WTC11 (cell line): ENCODE data around the gene NTSR1. TPM values are rescaled to one million over a fixed set of nuclear protein-coding genes. Genes with fewer than 3 reads are reported as not detected.

ENCODE experiments used
- ATAC-seq: fragments of 200-7000 bp; cut with Tn5 transposase; 2 replicates; pipeline ENCODE4 v1.10.0; 2021; ENCODE audit warnings: mild to moderate bottlenecking, moderate library complexity
- CTCF ChIA-PET: fragments of 300-600 bp; sonication (Branson Sonifier 250); formaldehyde crosslinking; loops from one replicate; lab custom pipeline; 2021; ENCODE audit warnings: antibody characterized with exemption; lab: Charles Lee
- POLR2A ChIA-PET: fragments of 350-600 bp; sonication (Branson Sonifier 250); formaldehyde crosslinking; loops from one replicate; lab custom pipeline; 2021; ENCODE audit warnings: antibody characterized with exemption; lab: Charles Lee
- DNase-seq: peaks from one replicate; pipeline ENCODE4 v3.0.0; 2021; ENCODE audit warnings: low spot score
- H3K27ac Mint-ChIP-seq: 2 replicates; pipeline ENCODE4 v1.8.0; 2021; ENCODE audit warnings: mixed read lengths
- H3K27me3 Mint-ChIP-seq: 2 replicates; pipeline ENCODE4 v1.8.0; 2021; ENCODE audit warnings: low read depth, mild to moderate bottlenecking, moderate library complexity, mixed read lengths
- H3K36me3 Mint-ChIP-seq: 2 replicates; pipeline ENCODE4 v1.8.0; 2021; ENCODE audit warnings: mixed read lengths
- H3K4me1 Mint-ChIP-seq: 2 replicates; pipeline ENCODE4 v1.8.0; 2022; ENCODE audit warnings: mixed read lengths
- H3K4me3 Mint-ChIP-seq: 2 replicates; pipeline ENCODE4 v1.8.0; 2021; ENCODE audit warnings: mild to moderate bottlenecking, moderate library complexity, mixed read lengths
- H3K9me3 Mint-ChIP-seq: 2 replicates; pipeline ENCODE4 v1.8.0; 2021; ENCODE audit warnings: mixed read lengths
- CREB1 ChIP-seq: sonication (generic); formaldehyde crosslinking; IDR thresholded peaks from 2 replicates; pipeline ENCODE4 v1.8.0; 2023; ENCODE audit warnings: mild to moderate bottlenecking, missing genetic modification reagents
- CREM ChIP-seq: sonication (generic); formaldehyde crosslinking; IDR thresholded peaks from 2 replicates; pipeline ENCODE4 v1.8.1; 2022; ENCODE audit warnings: mild to moderate bottlenecking, missing genetic modification reagents, moderate library complexity
- GABPB1 ChIP-seq: sonication (generic); formaldehyde crosslinking; IDR thresholded peaks from 2 replicates; pipeline ENCODE4 v1.8.1; 2023; ENCODE audit warnings: mild to moderate bottlenecking, missing genetic modification reagents
- GTF2I ChIP-seq: fragments of 250-450 bp; sonication (Bioruptor Pico); conservative IDR thresholded peaks from 2 replicates; pipeline ENCODE4 v1.4.0; 2021; ENCODE audit warnings: mild to moderate bottlenecking
- JAZF1 ChIP-seq: fragments of 250-450 bp; sonication (Bioruptor Pico); IDR thresholded peaks from 2 replicates; pipeline ENCODE4 v1.9.0; 2021; ENCODE audit warnings: moderate library complexity, mild to moderate bottlenecking, inconsistent platforms
- MXD4 ChIP-seq: fragments of 250-450 bp; sonication (Bioruptor Pico); IDR thresholded peaks from 2 replicates; pipeline ENCODE4 v1.8.0; 2021; ENCODE audit warnings: mild to moderate bottlenecking, moderate library complexity, borderline replicate concordance
- NFATC4 ChIP-seq: fragments of 250-450 bp; sonication (Bioruptor Pico); IDR thresholded peaks from 2 replicates; pipeline ENCODE4 v1.9.0; 2021; ENCODE audit warnings: mild to moderate bottlenecking
- NR3C1 ChIP-seq: sonication (generic); formaldehyde crosslinking; conservative IDR thresholded peaks from 2 replicates; pipeline ENCODE4 v1.8.1; 2023; ENCODE audit warnings: low read depth, mild to moderate bottlenecking, missing genetic modification reagents
- PRRX2 ChIP-seq: fragments of 250-450 bp; sonication (Bioruptor Pico); IDR thresholded peaks from 2 replicates; pipeline ENCODE4 v1.8.0; 2021; ENCODE audit warnings: mild to moderate bottlenecking
- SP1 ChIP-seq: sonication (generic); formaldehyde crosslinking; conservative IDR thresholded peaks from 2 replicates; pipeline ENCODE4 v1.8.1; 2022; ENCODE audit warnings: missing genetic modification reagents
- TCF7 ChIP-seq: sonication (generic); formaldehyde crosslinking; IDR thresholded peaks from 2 replicates; pipeline ENCODE4 v1.8.0; 2022; ENCODE audit warnings: mild to moderate bottlenecking, low read depth, missing genetic modification reagents, moderate library complexity
- TEAD1 ChIP-seq: sonication (generic); formaldehyde crosslinking; IDR thresholded peaks from 2 replicates; pipeline ENCODE4 v1.8.0; 2022; ENCODE audit warnings: mild to moderate bottlenecking, missing genetic modification reagents
- TEAD4 ChIP-seq: sonication (generic); formaldehyde crosslinking; IDR thresholded peaks from 2 replicates; pipeline ENCODE4 v1.8.0; 2022; ENCODE audit warnings: mild to moderate bottlenecking, missing genetic modification reagents
- ZBTB21 ChIP-seq: sonication (generic); formaldehyde crosslinking; IDR thresholded peaks from 2 replicates; pipeline ENCODE4 v1.8.1; 2023; ENCODE audit warnings: mild to moderate bottlenecking, missing genetic modification reagents, borderline replicate concordance
- ZNF219 ChIP-seq: sonication (generic); formaldehyde crosslinking; IDR thresholded peaks from 2 replicates; pipeline ENCODE4 v1.8.0; 2023; ENCODE audit warnings: missing genetic modification reagents, mild to moderate bottlenecking, borderline replicate concordance
- ZNF263 ChIP-seq: sonication (generic); formaldehyde crosslinking; IDR thresholded peaks from 2 replicates; pipeline ENCODE4 v1.8.1; 2022; ENCODE audit warnings: low read depth, mild to moderate bottlenecking, moderate library complexity, missing genetic modification reagents
- total RNA-seq: library from RNA; stranded (reverse); gene quantifications from 3 replicates; pipeline ENCODE4 v1.2.3, GENCODE V29; 2021
- TF ChIP-seq, protein P1 (sequence below): fragments of 250-450 bp; sonication (Bioruptor Pico); IDR thresholded peaks from 2 replicates; pipeline ENCODE4 v1.9.0; 2021; ENCODE audit warnings: mild to moderate bottlenecking
- TF ChIP-seq, protein P2 (sequence below): sonication (generic); formaldehyde crosslinking; IDR thresholded peaks from 2 replicates; pipeline ENCODE4 v1.8.0; 2022; ENCODE audit warnings: mild to moderate bottlenecking, missing genetic modification reagents
- TF ChIP-seq, protein P3 (sequence below): fragments of 250-450 bp; sonication (Bioruptor Pico); IDR thresholded peaks from 2 replicates; pipeline ENCODE4 v1.9.0; 2021; ENCODE audit warnings: mild to moderate bottlenecking, borderline replicate concordance
- TF ChIP-seq, protein P4 (sequence below): sonication (generic); formaldehyde crosslinking; IDR thresholded peaks from 2 replicates; pipeline ENCODE4 v1.8.0; 2023; ENCODE audit warnings: missing genetic modification reagents
- TF ChIP-seq, protein P5 (sequence below): sonication (generic); formaldehyde crosslinking; IDR thresholded peaks from 2 replicates; pipeline ENCODE4 v1.8.1; 2023; ENCODE audit warnings: mild to moderate bottlenecking, moderate library complexity, missing genetic modification reagents

The NTSR1 gene
- total RNA-seq, 1 experiment from 2014 or later = 0.63 TPM

DNA sequence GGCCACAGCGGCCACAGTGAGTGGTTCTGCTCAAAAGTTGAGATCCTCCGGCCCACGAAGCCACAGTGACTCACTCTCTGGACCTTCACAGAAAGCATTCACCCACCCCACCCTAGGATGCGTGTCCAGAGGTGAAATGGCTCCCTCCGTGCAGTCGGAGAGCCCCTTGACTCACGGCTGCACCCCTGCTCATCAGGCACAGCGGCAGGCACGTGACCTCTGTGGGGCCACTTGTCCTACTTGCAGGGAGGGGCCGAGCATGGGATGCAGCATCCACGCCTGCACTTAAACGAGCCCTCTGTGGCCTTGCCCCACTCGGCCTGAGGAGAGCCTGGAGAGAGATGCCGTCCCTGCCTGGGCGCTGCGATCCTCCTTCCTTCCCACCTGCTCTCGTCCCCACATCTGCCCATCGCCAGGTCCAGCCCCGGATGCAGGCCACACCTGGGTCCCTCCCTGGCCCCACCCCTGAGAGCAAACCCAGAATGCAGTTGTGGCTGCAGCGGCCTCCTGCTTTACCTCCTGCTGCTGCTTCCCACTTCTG lies 28.7 kb downstream of the NTSR1 start (continued):
- TF ChIP-seq, protein P1, sequence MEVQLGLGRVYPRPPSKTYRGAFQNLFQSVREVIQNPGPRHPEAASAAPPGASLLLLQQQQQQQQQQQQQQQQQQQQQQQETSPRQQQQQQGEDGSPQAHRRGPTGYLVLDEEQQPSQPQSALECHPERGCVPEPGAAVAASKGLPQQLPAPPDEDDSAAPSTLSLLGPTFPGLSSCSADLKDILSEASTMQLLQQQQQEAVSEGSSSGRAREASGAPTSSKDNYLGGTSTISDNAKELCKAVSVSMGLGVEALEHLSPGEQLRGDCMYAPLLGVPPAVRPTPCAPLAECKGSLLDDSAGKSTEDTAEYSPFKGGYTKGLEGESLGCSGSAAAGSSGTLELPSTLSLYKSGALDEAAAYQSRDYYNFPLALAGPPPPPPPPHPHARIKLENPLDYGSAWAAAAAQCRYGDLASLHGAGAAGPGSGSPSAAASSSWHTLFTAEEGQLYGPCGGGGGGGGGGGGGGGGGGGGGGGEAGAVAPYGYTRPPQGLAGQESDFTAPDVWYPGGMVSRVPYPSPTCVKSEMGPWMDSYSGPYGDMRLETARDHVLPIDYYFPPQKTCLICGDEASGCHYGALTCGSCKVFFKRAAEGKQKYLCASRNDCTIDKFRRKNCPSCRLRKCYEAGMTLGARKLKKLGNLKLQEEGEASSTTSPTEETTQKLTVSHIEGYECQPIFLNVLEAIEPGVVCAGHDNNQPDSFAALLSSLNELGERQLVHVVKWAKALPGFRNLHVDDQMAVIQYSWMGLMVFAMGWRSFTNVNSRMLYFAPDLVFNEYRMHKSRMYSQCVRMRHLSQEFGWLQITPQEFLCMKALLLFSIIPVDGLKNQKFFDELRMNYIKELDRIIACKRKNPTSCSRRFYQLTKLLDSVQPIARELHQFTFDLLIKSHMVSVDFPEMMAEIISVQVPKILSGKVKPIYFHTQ (CRISPR knock-in tag) = no peak

DNA sequence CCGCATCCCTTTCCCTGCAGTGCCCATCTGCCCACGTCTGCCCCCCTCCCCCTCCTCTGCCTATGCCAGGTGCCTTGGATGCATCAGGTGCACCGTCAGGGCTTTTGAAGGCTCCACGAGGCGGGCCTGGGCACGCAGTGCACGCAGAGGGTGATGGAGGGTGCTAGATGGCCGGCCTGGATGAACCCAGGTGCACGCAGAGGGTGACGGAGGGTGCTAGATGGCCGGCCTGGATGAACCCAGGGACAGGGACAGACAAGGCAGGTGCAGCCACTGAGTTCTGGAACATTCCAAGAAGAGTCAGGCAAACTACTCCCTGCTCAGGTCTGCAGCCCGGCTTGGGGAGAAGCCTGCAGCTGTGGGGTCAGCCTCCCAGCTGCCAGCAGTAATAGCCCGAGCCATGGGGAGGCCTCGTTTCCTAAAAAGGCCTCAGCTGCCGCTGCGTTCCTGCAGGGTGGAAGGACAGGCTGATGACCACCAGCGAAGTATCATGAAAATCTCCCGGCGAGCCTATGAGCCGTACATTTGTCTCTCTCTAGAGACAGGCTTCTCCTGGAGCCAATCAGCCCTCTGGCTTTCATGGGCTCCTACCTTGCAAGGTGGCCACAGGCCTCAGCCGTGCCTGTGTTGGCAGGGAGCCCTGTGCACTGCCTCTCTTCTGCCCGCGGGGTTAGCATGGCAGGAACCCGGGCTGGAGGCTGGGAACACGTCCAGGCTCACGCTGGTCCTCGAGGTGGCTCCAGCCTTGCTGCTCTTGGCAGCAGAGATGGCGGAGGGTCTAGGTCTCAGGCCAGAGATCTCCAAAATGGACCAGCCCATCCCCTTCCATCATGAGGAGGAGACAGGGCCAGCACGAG lies 29.6 kb downstream of the NTSR1 start:
- Mint-ChIP-seq H3K4me1 (peaks cover 5% of the 10 kb centered on the region; the same call in 1 of the 2 replicates), H3K9me3 (no peaks in the 10 kb centered on the region), H3K27ac (no peak overlapping the region), H3K4me3 (no peak overlapping the region), H3K36me3 (no peaks in the 10 kb centered on the region)
- POLR2A ChIA-PET = no interaction called here
- peak; percentile 12 for DNase-seq
- no peak for TF ChIP-seq TCF7 (CRISPR knock-in tag)
- TF ChIP-seq ZNF263 (CRISPR knock-in tag) = no peak
- no peak for TF ChIP-seq NFATC4 (CRISPR knock-in tag)
- TF ChIP-seq, protein P2, sequence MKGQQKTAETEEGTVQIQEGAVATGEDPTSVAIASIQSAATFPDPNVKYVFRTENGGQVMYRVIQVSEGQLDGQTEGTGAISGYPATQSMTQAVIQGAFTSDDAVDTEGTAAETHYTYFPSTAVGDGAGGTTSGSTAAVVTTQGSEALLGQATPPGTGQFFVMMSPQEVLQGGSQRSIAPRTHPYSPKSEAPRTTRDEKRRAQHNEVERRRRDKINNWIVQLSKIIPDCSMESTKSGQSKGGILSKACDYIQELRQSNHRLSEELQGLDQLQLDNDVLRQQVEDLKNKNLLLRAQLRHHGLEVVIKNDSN (CRISPR knock-in tag) = no peak
- no peak for TF ChIP-seq GABPB1 (CRISPR knock-in tag)
- no peak for TF ChIP-seq CREM (CRISPR knock-in tag)
- TF ChIP-seq PRRX2 (CRISPR knock-in tag) = no peak
- TF ChIP-seq ZNF219 (CRISPR knock-in tag) = no peak
- TF ChIP-seq TEAD4 = no peak
- no peak for TF ChIP-seq NR3C1
- TF ChIP-seq, protein P3, sequence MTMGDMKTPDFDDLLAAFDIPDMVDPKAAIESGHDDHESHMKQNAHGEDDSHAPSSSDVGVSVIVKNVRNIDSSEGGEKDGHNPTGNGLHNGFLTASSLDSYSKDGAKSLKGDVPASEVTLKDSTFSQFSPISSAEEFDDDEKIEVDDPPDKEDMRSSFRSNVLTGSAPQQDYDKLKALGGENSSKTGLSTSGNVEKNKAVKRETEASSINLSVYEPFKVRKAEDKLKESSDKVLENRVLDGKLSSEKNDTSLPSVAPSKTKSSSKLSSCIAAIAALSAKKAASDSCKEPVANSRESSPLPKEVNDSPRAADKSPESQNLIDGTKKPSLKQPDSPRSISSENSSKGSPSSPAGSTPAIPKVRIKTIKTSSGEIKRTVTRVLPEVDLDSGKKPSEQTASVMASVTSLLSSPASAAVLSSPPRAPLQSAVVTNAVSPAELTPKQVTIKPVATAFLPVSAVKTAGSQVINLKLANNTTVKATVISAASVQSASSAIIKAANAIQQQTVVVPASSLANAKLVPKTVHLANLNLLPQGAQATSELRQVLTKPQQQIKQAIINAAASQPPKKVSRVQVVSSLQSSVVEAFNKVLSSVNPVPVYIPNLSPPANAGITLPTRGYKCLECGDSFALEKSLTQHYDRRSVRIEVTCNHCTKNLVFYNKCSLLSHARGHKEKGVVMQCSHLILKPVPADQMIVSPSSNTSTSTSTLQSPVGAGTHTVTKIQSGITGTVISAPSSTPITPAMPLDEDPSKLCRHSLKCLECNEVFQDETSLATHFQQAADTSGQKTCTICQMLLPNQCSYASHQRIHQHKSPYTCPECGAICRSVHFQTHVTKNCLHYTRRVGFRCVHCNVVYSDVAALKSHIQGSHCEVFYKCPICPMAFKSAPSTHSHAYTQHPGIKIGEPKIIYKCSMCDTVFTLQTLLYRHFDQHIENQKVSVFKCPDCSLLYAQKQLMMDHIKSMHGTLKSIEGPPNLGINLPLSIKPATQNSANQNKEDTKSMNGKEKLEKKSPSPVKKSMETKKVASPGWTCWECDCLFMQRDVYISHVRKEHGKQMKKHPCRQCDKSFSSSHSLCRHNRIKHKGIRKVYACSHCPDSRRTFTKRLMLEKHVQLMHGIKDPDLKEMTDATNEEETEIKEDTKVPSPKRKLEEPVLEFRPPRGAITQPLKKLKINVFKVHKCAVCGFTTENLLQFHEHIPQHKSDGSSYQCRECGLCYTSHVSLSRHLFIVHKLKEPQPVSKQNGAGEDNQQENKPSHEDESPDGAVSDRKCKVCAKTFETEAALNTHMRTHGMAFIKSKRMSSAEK = no peak
- TF ChIP-seq TEAD1 (CRISPR knock-in tag) = no peak
- TF ChIP-seq CREB1 = no peak
- no peak for TF ChIP-seq GTF2I (CRISPR knock-in tag)
- no peak for TF ChIP-seq MXD4
- no peak for TF ChIP-seq ZBTB21
- TF ChIP-seq, protein P4, sequence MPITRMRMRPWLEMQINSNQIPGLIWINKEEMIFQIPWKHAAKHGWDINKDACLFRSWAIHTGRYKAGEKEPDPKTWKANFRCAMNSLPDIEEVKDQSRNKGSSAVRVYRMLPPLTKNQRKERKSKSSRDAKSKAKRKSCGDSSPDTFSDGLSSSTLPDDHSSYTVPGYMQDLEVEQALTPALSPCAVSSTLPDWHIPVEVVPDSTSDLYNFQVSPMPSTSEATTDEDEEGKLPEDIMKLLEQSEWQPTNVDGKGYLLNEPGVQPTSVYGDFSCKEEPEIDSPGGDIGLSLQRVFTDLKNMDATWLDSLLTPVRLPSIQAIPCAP (CRISPR knock-in tag) = no peak
- TF ChIP-seq JAZF1 (CRISPR knock-in tag) = no peak
- no peak for TF ChIP-seq SP1
- TF ChIP-seq, protein P5, sequence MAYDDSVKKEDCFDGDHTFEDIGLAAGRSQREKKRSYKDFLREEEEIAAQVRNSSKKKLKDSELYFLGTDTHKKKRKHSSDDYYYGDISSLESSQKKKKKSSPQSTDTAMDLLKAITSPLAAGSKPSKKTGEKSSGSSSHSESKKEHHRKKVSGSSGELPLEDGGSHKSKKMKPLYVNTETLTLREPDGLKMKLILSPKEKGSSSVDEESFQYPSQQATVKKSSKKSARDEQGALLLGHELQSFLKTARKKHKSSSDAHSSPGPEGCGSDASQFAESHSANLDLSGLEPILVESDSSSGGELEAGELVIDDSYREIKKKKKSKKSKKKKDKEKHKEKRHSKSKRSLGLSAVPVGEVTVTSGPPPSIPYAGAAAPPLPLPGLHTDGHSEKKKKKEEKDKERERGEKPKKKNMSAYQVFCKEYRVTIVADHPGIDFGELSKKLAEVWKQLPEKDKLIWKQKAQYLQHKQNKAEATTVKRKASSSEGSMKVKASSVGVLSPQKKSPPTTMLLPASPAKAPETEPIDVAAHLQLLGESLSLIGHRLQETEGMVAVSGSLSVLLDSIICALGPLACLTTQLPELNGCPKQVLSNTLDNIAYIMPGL (CRISPR knock-in tag) = no peak
- TF ChIP-seq, all 79 proteins: peak for 0
- no peak for ATAC-seq
- H3K27me3 Mint-ChIP-seq = peaks cover 2% of the 10 kb centered on the region; the same call in 1 of the 2 replicates
- CTCF ChIA-PET = interaction anchor here (1.0 kb wide), 1 partner anchor 53 kb away, joined by 7 read pairs; no protein-coding TSS in a partner anchor
